HG03097 (cell line): ENCODE data around the gene SLC6A6.

Source experiments
- ATAC-seq: cut with Tn5 transposase; IDR thresholded peaks from one replicate; pipeline ENCODE4 v1.9.1; 2021; ENCODE audit not compliant: unreplicated experiment, low FRiP score

Gene SLC6A6

DNA sequence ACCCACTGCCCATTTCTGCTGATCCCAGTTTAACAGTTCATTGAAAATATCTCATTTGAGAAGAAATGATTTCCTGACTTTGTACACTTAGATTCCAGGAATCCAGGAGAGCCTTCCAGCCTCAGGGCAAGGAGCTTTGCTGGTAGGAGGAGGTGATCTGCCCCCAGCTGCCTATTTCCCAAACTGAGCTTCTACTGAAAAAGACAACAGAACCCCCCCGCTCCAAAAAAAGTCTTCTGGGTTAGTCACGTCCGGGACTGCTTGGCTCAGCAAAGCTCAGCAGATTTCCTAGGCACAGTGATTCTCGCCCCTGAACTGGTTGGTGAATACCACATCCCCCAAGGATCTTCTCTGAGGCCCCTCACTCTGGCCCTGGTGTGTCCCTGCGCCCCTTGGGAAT is 13.1 kb downstream of the SLC6A6 start:
- no peak for ATAC-seq

DNA sequence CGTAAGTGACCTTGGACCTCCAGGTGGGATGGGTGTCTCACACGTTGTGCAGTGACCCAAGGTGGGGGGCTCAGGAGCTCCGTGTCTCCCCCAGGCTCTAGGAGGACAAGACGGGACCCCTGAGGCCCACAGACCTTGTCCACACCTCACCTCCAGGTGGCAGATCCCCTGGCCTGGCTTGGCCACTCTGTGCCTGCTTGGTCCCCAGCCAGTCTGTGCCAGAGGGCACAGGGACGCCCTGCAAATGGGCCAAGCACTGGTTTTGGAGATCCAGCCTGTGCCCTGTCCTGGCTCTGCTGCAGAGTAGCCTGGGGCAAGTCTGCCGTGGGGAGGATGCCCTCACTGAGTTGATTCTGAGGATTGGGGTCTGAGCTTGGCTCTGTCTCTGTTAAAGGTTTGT is 14.0 kb downstream of the SLC6A6 start:
- no peak for ATAC-seq

DNA sequence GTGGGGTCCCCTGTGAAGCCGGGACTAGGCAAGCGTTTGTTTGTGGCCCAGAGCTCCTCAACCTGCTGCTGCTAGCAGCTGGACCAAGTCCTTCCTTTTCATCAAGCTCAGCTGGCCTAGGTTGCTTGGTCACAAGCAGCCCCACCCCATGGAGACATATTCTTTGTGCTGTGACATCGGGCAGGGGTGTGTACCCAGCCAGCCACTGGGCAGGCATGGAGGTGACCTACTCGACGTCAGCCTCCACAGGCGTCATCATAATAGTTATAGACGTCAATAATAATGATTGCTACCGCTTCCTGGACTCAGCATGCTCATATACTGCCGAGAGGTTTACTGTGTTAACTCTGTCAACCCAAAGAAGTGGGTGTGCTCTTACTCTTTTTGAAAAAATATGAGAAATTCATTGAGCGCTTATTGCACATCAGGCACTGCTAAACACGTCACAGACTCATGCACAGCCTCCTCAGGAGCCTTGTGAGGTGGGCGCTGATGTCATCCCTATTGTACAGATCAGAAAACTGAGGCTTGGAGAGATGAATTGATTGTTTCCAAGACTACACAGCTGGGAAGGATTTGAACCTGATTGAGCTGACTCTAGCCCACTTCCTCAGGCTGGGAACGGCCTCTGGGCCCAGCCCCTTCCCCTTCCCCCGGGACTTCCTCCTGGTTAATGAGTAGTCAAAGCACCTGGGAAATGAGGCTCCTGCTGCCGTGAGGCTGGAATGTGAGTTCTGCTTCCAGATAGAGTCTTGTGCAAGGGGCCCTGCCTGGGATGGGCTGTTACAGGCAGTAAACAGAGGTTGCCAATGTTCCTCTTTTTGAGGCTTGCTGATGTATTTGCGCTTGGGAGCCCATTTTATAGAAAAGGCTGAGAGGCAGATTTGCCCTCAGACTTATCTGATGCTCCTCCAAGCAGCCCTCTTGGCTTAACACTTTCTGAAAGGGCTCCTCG is 16.2 kb downstream of the SLC6A6 start:
- no peak for ATAC-seq

DNA sequence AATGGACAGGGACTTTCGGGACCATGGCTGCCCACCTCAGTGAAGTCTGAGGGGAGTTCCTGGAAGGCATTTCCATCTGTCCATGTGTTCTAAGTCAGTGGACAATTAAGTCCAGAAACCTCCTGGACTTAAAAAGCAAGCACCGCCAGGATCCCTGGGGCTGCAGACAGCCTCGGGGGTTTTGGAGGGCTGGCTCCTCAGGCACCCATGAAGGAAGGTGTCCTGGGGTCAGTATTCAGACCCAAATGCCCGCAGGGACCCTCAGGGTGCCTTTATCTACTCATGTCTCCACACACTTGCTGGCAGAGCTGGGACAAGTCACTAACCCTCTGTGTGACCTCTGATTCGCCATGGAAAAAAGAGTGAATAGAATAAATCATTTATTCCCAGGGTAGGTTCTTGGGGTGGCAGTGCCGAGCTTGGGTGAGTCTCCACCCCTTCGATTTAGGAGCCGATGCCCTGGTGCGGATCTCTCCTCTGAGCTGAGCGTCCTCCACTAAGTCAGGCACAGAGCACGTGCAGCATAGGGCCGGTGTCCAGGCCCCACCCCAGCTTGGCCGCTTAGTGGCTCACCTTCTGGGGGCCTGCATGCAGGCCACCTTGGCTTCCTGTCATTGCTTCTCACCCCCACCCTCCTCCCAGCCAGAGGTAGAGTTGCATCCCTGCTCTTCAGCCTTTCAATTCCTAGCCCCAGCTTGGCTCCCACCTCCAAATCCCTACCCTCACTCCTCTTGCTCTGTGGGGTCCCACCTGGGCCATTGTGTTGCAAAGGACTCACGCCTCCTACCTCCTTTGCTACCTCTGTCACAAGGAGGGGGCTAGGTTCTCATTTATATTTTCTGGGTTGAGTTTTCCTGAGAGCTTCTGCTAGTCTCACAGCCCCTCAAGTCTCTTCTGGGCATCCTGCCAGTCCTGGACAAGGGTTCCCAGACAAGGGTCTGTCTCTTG is 19.9 kb downstream of the SLC6A6 start:
- ATAC-seq = no peak

DNA sequence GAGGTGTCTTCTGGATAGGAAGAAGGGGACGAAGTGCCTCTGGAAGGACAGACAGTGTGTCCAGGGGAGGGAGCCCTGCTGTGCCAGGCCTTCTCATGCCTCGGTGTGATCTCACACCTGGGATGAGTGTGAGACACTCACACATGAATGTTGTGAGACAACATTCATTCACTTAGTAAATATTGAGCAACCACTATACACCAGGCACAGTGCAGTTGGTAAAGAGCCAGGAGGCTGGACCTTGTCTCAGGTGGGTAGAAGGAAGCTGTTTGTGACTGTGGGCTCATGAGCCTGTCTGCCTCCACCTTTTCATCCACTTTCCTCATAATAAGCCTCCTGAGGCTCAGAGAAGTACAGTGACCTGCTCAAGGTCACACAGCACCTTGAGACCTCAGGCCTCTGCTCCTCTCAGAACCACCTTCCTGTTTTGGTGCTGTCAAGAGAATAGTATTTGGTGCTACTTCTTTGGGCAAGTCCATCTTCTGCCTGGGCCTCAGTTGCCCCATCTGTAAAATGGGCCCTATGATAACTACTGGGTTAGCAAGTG is 20.9 kb downstream of the SLC6A6 start:
- no peak for ATAC-seq

DNA sequence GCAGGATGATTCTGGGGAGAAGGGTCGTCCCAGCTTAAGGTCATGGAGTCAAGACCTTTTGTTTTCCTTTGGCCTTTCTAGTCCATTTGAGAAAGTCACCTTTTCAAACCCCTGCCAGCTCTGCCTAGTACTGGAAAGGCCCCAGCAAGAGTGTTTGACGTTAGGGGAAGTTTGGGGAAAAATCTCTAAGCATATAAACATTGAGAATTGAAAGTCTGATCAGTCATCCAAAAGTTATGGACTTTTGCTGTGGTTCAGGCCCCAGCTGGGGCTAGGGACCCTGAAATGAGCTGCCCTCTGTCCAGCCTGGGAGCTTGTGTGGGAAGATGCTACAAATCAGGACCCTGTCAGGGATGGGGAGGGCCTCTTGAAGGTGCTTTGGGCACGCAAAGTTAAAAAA is 21.6 kb downstream of the SLC6A6 start:
- ATAC-seq = no peak

DNA sequence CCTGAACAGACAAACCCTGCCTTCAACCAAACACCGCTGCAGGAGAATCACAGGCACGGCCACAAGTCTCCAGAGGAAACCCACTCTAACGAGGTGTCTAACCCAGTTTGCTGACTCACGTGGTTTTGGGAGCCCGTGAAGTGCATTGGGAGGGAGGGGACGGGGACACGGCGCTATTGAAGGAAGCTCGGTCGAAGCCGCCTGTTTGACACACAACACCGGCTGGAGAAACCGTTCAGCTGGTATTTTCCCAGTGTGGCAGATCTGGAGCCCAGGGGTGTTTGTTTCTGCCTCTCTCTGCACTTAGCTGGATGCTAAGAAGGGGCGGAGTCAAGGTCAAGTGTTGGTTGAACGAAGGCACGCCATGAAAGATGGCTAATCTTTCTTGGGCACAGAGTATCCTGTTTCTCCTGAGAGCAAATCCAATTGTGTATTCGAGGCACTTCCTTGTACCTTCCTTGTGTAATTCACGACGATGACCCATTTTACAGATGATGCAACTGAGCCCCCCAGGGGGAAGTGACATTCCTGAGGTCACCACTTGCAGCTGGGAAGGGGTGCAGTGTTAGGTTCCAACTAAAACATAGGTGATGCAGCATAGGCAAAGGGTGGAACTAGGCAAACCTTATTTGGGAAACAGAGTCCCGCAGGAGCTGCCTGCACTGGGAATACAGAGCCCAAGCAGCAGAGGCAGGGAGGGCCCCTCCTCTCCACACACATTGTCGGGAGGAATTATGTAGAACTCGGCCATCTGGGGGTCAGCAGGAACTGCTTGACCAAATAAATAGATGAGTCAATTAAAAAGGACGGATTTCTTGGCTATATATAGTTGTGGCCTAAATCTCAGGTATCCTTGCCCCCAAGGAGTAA is 22.5 kb downstream of the SLC6A6 start:
- ATAC-seq = no peak

DNA sequence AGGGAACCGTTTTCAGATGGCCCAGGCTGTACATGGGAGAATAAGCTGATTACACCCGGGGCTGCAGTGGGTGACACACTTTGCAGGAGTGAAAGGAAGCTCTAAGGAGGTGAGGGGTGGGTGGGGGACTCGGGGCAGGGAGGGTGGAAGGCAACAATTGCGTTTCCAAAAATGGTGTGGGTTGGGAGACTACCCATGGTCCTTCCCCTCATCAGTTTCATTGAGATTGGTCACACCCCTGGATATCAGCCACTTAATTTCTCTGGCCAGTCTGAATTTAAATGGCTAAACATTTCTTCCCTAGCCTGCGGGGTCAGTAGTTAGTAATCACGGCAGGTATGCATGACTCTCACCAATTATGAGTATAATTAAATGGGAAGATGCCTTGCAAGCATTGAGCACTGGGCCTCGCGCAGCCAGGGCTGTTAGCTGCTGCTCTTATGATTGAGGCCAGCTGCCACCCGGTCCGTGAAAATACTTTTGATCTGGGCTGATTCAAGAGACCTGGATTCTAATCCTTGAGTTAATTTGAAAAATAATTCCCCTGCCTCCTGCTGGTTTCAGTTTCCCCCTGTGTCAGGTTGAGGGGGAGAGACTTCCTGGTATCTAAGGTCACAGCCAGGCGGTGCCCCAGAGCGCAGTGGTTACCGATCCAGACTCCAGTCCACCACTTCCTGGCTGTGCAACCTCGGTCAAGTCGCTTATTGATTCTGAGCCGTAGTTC is 23.3 kb downstream of the SLC6A6 start:
- no peak for ATAC-seq

DNA sequence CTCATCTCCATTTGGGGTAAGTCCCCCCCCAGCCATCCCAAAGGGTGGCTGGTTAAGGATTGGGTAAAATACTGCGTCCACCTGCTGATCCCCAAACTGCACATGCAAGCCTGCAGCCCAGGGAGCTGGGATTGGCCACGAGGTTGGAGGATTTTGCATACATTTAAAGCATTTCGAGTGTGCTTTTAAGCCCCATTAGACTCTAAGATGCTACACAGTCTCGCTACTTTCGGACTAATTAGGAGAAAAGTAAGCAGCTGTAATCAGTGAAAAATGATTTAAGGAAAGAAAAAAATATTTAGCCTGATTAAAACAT is 23.9 kb downstream of the SLC6A6 start:
- no peak for ATAC-seq

DNA sequence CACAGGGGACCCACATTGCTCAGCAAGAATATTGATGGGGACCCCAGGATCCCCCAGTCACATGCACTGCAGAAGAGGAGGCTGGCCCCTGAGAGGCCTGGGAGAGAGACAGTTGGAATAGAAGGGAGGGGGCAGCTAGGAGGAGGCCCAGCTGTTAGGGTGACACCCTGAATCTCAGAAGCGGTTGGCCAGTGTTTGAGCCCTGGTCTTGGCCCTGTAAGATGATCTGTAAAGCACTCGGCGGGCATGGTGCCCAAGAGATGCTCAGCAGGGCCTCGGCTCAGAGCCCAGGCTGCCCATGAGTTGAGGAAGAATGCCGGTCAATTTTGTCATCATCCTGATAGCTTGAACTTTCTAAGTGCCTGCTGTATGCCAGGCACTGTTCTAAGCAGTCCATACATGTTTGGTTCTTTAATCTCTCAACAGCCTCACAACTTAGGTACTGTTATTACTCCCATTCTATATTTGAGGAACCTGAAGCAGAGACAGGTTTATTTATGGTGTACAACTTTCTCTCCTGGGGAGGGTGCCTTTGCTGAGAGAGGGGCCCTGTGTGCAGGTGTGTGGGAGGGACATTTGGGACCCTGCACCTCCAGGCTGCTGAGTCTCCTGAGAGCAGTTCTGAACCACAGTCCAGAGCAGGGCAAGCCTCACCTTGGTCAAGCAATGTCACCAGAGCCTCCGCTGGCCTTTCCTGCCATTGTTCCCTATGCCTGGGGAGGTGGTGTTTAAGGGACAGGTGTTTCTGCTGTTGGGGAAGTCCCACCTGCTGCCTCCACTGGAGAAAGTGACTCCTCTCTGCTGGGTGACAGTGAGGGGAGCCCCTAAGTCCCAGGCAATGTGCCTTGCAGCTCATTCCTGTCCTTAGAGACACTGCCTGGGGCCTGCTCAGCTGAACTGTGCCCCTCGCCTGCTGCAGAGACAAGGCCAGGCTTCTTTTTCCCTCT is 26.0 kb downstream of the SLC6A6 start:
- no peak for ATAC-seq

DNA sequence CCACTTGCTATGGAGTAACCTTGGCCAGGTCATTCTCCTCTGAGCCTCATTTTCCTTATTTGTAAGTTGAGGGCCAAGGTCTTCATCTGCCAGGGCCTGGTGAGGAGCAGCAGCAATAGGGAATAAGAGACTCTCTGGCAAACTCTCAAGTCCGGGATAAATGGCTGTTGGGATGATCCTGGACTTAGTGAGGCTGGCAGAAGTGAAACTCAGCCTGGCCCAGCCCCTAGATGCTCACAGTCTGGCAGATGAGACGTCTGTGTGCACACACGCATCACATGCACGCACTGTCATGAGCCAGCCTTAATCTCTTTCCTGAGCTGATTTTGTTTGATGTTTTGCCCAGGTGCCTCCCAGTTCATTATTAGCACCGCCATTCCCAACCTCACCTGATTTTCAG is 26.8 kb downstream of the SLC6A6 start:
- no peak for ATAC-seq

DNA sequence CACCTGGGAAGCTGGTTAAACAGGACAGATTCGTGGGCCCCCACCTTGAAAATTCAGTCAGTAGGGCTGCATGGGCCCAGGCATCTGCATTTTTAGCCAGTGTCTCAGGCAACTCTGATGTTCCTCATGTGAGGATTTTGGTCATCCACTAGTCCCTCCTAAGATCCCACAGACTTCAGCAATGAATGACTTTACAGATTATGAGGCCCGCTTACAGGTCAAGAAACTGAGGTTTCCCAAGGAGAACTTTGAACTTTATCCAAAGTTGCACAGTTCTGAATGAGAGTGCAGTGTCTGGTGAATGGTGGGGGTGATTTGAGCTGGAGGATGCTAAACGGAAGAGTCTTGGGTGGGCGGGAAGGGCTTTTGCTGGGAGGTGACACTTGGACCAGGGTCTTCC is 27.2 kb downstream of the SLC6A6 start:
- no peak for ATAC-seq

DNA sequence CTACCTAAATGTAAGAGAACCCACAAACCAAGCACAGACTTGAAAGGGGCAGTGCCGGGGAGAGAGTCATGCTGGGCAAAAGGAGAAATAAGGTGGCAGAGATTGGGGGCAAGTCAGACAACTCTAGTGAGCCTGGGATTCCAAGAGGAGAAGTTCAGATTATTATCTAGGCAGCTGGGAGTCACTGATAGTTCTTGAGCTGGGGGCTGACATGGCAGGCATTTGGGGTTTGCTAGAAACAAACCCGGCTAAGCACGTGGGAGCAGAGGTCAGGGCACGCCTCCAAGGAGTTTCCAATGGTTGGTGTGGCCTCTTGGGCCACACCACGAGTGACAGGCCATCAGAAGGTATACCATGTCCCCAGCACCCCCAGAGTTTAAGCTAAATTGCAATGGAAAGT is 27.6 kb downstream of the SLC6A6 start:
- no peak for ATAC-seq

DNA sequence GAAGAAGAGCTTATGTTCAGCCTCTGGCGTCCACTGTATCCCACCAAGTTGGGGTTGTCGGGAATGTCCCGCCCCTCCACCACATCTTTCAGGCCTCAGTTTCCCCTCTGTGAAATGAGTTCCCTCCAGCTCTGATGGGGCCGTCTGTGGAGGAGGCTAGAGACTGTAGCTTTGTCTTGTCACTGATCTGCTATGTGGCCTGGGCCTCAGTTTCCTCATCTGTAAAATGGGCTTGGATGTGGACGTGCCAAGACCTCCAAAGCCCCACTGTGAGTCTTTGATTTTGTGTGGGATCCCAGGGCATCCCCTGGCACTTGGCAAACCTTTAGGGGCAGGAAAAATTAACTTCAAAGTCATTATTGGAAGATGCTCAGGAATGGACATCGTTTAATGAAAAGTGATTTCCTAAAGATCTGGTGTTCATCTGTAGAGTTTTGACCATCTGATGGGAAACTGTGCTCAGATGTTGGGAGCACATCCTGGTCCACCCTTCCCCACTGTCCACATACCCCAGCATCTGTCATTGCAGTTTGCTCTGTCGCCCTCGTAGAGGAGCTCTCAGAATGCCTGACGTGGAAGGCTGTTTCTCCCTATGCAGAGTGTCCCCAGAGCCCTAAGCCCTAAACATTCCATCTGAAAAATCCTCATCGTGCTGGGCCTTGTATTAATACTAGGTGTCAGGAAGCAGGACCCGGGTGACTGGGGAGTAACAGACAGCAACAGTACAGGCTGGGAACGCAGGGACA is 28.5 kb downstream of the SLC6A6 start:
- no peak for ATAC-seq

DNA sequence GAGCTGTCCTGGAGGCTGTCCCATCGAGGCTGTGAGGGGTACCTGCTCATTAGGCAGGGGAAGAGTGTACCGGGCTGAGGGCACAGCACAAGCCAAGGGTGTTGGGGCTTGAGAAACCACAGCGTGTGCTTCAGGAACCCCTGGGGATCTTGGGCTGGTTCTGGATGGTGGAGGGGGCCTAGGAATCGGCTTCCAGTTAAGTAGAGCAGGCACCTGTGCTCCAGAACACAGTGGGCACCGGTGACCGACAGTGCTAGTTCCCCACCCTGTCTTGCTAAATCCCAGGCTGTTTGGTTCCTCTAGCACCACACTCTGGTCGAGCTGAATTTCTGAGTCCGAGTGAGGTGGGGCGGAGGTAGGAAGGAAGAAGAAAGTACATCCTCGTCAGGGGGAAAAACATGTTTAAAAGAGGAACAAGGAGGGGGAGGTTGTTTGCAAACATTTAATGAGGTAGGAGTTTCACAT is 29.1 kb downstream of the SLC6A6 start:
- peak; percentile 16 for ATAC-seq

DNA sequence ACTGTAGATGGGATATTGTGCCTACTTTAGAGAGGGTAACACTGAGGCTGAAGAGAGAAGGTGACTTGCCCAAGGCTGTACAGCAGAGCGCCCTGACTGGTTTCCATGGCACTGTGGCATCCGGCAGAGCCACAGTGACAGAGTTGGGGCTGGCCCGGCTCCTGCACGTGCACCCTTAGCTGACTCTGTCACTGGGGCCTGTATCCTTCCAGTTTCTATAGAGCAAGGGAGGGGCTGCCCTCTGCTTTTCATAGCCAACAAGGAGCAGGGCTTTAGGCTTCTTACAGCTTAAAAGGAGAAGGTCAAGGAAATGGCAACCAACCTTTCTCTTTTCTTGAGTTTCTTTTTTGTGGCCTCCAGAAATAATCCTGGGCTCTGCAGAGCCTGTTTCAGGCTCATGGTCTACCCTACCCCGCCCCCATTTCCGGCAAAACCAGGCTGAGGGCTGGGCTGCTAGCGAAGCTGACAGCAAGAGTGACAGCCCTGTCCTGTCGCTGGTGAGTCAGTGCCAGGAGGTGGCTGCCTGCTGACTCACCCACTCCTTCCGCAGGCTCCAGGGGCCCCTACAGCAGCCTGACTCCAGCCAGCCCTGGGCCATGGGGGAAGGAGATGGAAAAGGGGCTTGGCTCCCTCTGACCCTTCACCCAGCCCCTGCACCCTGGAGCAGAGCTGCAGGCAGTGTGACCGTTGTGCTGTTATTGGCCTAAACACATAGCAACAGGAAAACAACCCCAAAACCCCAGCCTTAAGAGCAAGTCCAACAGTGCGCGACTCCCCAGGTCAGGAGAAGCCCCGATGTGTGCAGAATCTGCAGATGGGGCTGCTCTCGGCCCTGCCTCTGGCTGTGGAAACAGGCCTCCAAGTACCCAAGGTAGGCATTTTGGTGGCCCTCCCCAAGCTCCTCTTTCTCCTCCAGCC is 29.8 kb downstream of the SLC6A6 start:
- ATAC-seq = peak; percentile 84

DNA sequence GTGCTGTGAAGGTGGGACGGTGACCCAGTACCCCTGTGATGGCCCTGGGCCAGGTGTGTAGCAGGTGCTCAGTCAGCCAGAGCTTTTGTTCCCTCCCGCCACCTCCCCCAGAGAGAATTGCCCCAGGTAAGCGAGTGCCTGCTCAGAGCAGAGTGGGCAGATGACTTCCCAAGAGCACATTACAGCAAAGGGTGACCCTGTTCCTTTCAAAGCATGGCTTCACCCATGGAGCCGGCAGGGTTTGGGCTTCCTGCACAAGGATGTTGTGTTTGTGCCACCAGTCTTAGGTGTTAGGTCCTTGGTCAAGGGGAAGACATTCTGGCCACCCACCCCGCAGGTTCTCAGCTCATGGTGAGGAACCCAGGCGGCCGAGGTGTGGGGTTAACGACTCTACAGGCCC is 30.7 kb downstream of the SLC6A6 start:
- no peak for ATAC-seq
